Mesodermal cell (in vitro differentiated cells): Measurements from ENCODE around the gene ADGRF4.
"Not testable (repeated sequence)": the region's sequence is repeated elsewhere in the genome, so short reads cannot be mapped to it uniquely, and the experiment has no call there.

Experiments used
- H3K27ac ChIP-seq: 2 replicates; pipeline ENCODE4 v1.7.0; 2013; ENCODE audit warnings: mild to moderate bottlenecking, low read depth, low read length, moderate library complexity; ENCODE audit not compliant: severe bottlenecking
- H3K36me3 ChIP-seq: 2 replicates; pipeline ENCODE4 v1.7.1; 2013; ENCODE audit warnings: mild to moderate bottlenecking, low read length, moderate library complexity; ENCODE audit not compliant: control insufficient read depth, insufficient read depth
- H3K4me1 ChIP-seq: one replicate; pipeline ENCODE4 v1.7.1; 2013; ENCODE audit warnings: mild to moderate bottlenecking, low read length; ENCODE audit not compliant: insufficient read depth, control insufficient read depth, poor library complexity, severe bottlenecking
- H3K4me3 ChIP-seq: 2 replicates; pipeline ENCODE4 v1.7.0; 2013; ENCODE audit warnings: low read length, control low read depth, mild to moderate bottlenecking; ENCODE audit not compliant: insufficient read depth, poor library complexity, severe bottlenecking; ENCODE audit errors: extremely low read depth
- H3K9me3 ChIP-seq: 2 replicates; pipeline ENCODE4 v1.7.1; 2013; ENCODE audit warnings: mild to moderate bottlenecking, low read length, moderate library complexity; ENCODE audit not compliant: control insufficient read depth
- WGBS, 2 experiments: methylation state at CpG; one replicate each; pipeline ENCODE4 v1.1.5; 2013; ENCODE audit warnings: missing lambda C conversion rate in 2 of 2; ENCODE audit not compliant: insufficient coverage in 2 of 2; 5-methylcytosine and 5-hydroxymethylcytosine counted together

Gene ADGRF4

GRCh38 chr6:47733879-47734558 lies 35.6 kb downstream of the ADGRF4 start:
- no peaks in the 10 kb centered on the region for H3K9me3 ChIP-seq
- H3K36me3 ChIP-seq: no peaks in the 10 kb centered on the region
- H3K4me3 ChIP-seq: no peak overlapping the region
- 55 to 58% methylated on average over 2 of the region's 2 CpGs for WGBS, 2 experiments
- no peak overlapping the region for H3K27ac ChIP-seq
- H3K4me1 ChIP-seq: no peaks in the 10 kb centered on the region

- Histone ChIP-seq H3K4me1 (no peaks in the 10 kb centered on the region), H3K9me3 (no peaks in the 10 kb centered on the region), H3K36me3 (no peaks in the 10 kb centered on the region), H3K4me3 (no peak overlapping the region), H3K27ac (no peak overlapping the region)
- 25 to 30% methylated on average over 2 to 4 of the region's 4 CpGs for WGBS, 2 experiments
Observed at GRCh38 chr6:47734831-47735481, 36.6 kb downstream of the ADGRF4 start.

- Histone ChIP-seq H3K4me3 (no peak overlapping the region), H3K4me1 (no peaks in the 10 kb centered on the region), H3K36me3 (no peaks in the 10 kb centered on the region), H3K27ac (no peak overlapping the region), H3K9me3 (no peaks in the 10 kb centered on the region)
- WGBS, 2 experiments: 67 to 72% methylated on average over 6 of the region's 7 CpGs
Observed at GRCh38 chr6:47736083-47736700, 37.8 kb downstream of the ADGRF4 start.

- WGBS, 2 experiments: 100% methylated on average over 2 of the region's 2 CpGs
- no peaks in the 10 kb centered on the region for H3K9me3 ChIP-seq
- H3K36me3 ChIP-seq: no peaks in the 10 kb centered on the region
- no peak overlapping the region for H3K4me3 ChIP-seq
- no peaks in the 10 kb centered on the region for H3K4me1 ChIP-seq
- H3K27ac ChIP-seq: no peak overlapping the region
Observed at GRCh38 chr6:47737406-47737805, 39.0 kb downstream of the ADGRF4 start.

- Histone ChIP-seq H3K4me3 (no peak overlapping the region), H3K9me3 (peaks cover 4% of the 10 kb centered on the region), H3K27ac (no peak overlapping the region), H3K36me3 (no peaks in the 10 kb centered on the region), H3K4me1 (no peaks in the 10 kb centered on the region)
- WGBS, 2 experiments: no CpG with 5 or more reads among the region's 1 CpG
Observed at GRCh38 chr6:47740714-47741113, 42.3 kb downstream of the ADGRF4 start.

- Histone ChIP-seq H3K27ac (no peak overlapping the region), H3K4me1 (no peaks in the 10 kb centered on the region), H3K9me3 (peaks cover 4% of the 10 kb centered on the region), H3K4me3 (no peak overlapping the region), H3K36me3 (no peaks in the 10 kb centered on the region)
- 82 to 100% methylated on average over 1 to 2 of the region's 2 CpGs for WGBS, 2 experiments
Observed at GRCh38 chr6:47741807-47742206, 43.4 kb downstream of the ADGRF4 start.

- Histone ChIP-seq H3K4me1 (no peaks in the 10 kb centered on the region), H3K27ac (no peak overlapping the region), H3K4me3 (no peak overlapping the region)
Observed at GRCh38 chr6:47743744-47744143, 45.4 kb downstream of the ADGRF4 start.

GRCh38 chr6:47745269-47745668 lies 46.9 kb downstream of the ADGRF4 start:
- H3K9me3 ChIP-seq, H3K4me1 ChIP-seq, H3K27ac ChIP-seq, H3K36me3 ChIP-seq, H3K4me3 ChIP-seq: not testable (repeated sequence)
- 100% methylated on average over 1 of the region's 3 CpGs for WGBS, 2 experiments

More at GRCh38 chr6:47743744-47744143, 45.4 kb downstream of the ADGRF4 start:
- H3K9me3 ChIP-seq: peaks cover 4% of the 10 kb centered on the region
- H3K36me3 ChIP-seq: no peaks in the 10 kb centered on the region

GRCh38 chr6:47749757-47750156 lies 51.4 kb downstream of the ADGRF4 start:
- Histone ChIP-seq H3K9me3 (peaks cover 3% of the 10 kb centered on the region), H3K4me1 (no peaks in the 10 kb centered on the region), H3K36me3 (no peaks in the 10 kb centered on the region), H3K27ac (no peak overlapping the region), H3K4me3 (no peak overlapping the region)
- WGBS, 2 experiments: 100% methylated on average over 1 of the region's 1 CpG; no CpG with 5 or more reads in 1 of the 2 experiments

- Histone ChIP-seq H3K27ac (no peak overlapping the region), H3K4me1 (no peaks in the 10 kb centered on the region), H3K9me3 (peaks cover 6% of the 10 kb centered on the region), H3K36me3 (no peaks in the 10 kb centered on the region), H3K4me3 (no peak overlapping the region)
- no CpG with 5 or more reads among the region's 1 CpG for WGBS, 2 experiments
Observed at GRCh38 chr6:47752801-47753200, 54.4 kb downstream of the ADGRF4 start.

GRCh38 chr6:47759364-47759763 lies 61.0 kb downstream of the ADGRF4 start:
- H3K36me3 ChIP-seq: no peaks in the 10 kb centered on the region
- no peak overlapping the region for H3K4me3 ChIP-seq
- no peak overlapping the region for H3K27ac ChIP-seq
- WGBS, 2 experiments: no CpG with 5 or more reads among the region's 1 CpG
- H3K9me3 ChIP-seq: peaks cover 6% of the 10 kb centered on the region
- no peaks in the 10 kb centered on the region for H3K4me1 ChIP-seq
